HEK293 (cell line): ENCODE data around the gene SYT2.

Source experiments
- CTCF ChIA-PET: fragments of 350-600 bp; formaldehyde crosslinking; extraction: SDS; loops from one replicate; lab custom pipeline; 2021; ENCODE audit warnings: antibody characterized with exemption; lab: Yijun Ruan, JAX
- POLR2A ChIA-PET: fragments of 300-600 bp; formaldehyde crosslinking; extraction: SDS; loops from one replicate; lab custom pipeline; 2020; ENCODE audit warnings: antibody characterized with exemption, inconsistent platforms; lab: Yijun Ruan, JAX
- H3K27ac ChIP-seq: fragments of 200-500 bp; sonication (Bioruptor generic); 2 replicates; pipeline ENCODE4 v1.5.1; 2014; ENCODE audit warnings: low read depth, low read length, control low read depth, inconsistent platforms; ENCODE audit errors: extremely low read depth
- H3K36me3 ChIP-seq, 2 experiments: fragments of 200-500 bp in 1 of 2; sonication (Bioruptor generic) in 1 of 2; 1 replicate in 1 of 2; 2 replicates in 1 of 2; pipeline ENCODE4 v1.5.1; 2014 to 2017; ENCODE audit warnings: inconsistent platforms in 2 of 2, low read length in 2 of 2; ENCODE audit not compliant: control insufficient read depth in 2 of 2, insufficient read depth in 1 of 2
- H3K4me1 ChIP-seq: fragments of 200-500 bp; sonication (Bioruptor generic); 2 replicates; pipeline ENCODE4 v1.5.1; 2014; ENCODE audit warnings: mild to moderate bottlenecking, low read length, inconsistent platforms; ENCODE audit not compliant: control insufficient read depth, insufficient read depth
- H3K4me3 ChIP-seq: 2 replicates; pipeline ENCODE4 v1.5.1; 2011; ENCODE audit warnings: low read depth, mild to moderate bottlenecking, control low read depth, low read length, moderate library complexity
- H3K9me3 ChIP-seq: fragments of 200-500 bp; sonication (Bioruptor generic); 2 replicates; pipeline ENCODE4 v1.5.1; 2014; ENCODE audit warnings: low read depth, low read length, inconsistent platforms; ENCODE audit not compliant: control insufficient read depth, insufficient read depth
- BCL11B ChIP-seq: fragments of 450-650 bp; formaldehyde crosslinking; IDR thresholded peaks from 2 replicates; pipeline ENCODE4 v1.5.1; 2016; ENCODE audit warnings: low read depth, missing biosample characterization, missing genetic modification characterization
- HOXD13 ChIP-seq: sonication (generic); formaldehyde crosslinking; IDR thresholded peaks from 2 replicates; pipeline ENCODE4 v1.8.0; 2022; ENCODE audit warnings: missing genetic modification reagents, borderline replicate concordance
- KLF1 ChIP-seq: fragments of 450-650 bp; formaldehyde crosslinking; IDR thresholded peaks from 2 replicates; pipeline ENCODE4 v1.5.1; 2016; ENCODE audit warnings: missing biosample characterization, missing genetic modification characterization
- SP2 ChIP-seq: fragments of 450-650 bp; formaldehyde crosslinking; IDR thresholded peaks from 2 replicates; pipeline ENCODE4 v1.5.1; 2016; ENCODE audit warnings: missing biosample characterization, missing genetic modification characterization
- SP7 ChIP-seq: fragments of 450-650 bp; formaldehyde crosslinking; IDR thresholded peaks from 2 replicates; pipeline ENCODE4 v1.5.1; 2016; ENCODE audit warnings: missing biosample characterization, missing genetic modification characterization
- ZBTB7A ChIP-seq: fragments of 450-650 bp; formaldehyde crosslinking; IDR thresholded peaks from 2 replicates; pipeline ENCODE4 v1.5.1; 2016; ENCODE audit warnings: low read depth, missing biosample characterization, missing genetic modification characterization
- ZNF10 ChIP-seq: fragments of 450-650 bp; formaldehyde crosslinking; IDR thresholded peaks from 2 replicates; pipeline ENCODE4 v1.5.1; 2017; ENCODE audit warnings: missing biosample characterization, missing genetic modification characterization
- ZNF157 ChIP-seq: fragments of 450-650 bp; formaldehyde crosslinking; IDR thresholded peaks from 2 replicates; pipeline ENCODE4 v1.5.1; 2016; ENCODE audit warnings: missing biosample characterization, missing genetic modification characterization
- ZNF221 ChIP-seq: fragments of 450-650 bp; formaldehyde crosslinking; IDR thresholded peaks from 2 replicates; pipeline ENCODE4 v1.5.1; 2017; ENCODE audit warnings: missing biosample characterization, missing genetic modification characterization, borderline replicate concordance
- ZNF23 ChIP-seq: fragments of 450-650 bp; formaldehyde crosslinking; IDR thresholded peaks from 2 replicates; pipeline ENCODE4 v1.5.1; 2016; ENCODE audit warnings: missing biosample characterization, missing genetic modification characterization, borderline replicate concordance
- ZNF239 ChIP-seq: fragments of 450-650 bp; formaldehyde crosslinking; IDR thresholded peaks from 2 replicates; pipeline ENCODE4 v1.5.1; 2016; ENCODE audit warnings: missing biosample characterization, missing genetic modification characterization
- ZNF311 ChIP-seq: fragments of 450-650 bp; formaldehyde crosslinking; IDR thresholded peaks from 2 replicates; pipeline ENCODE4 v1.5.1; 2017; ENCODE audit warnings: missing biosample characterization, missing genetic modification characterization, borderline replicate concordance
- ZNF341 ChIP-seq: fragments of 450-650 bp; formaldehyde crosslinking; IDR thresholded peaks from 2 replicates; pipeline ENCODE4; 2016; ENCODE audit warnings: low read depth, missing biosample characterization, missing genetic modification characterization
- ZNF510 ChIP-seq: fragments of 450-650 bp; formaldehyde crosslinking; IDR thresholded peaks from 2 replicates; pipeline ENCODE4 v1.5.1; 2018; ENCODE audit warnings: mild to moderate bottlenecking, missing genetic modification characterization, missing biosample characterization; ENCODE audit not compliant: insufficient replicate concordance
- ZNF530 ChIP-seq: fragments of 450-650 bp; formaldehyde crosslinking; IDR thresholded peaks from 2 replicates; pipeline ENCODE4 v1.5.1; 2016; ENCODE audit warnings: low read depth, missing biosample characterization, missing genetic modification characterization
- ZNF555 ChIP-seq: fragments of 450-650 bp; formaldehyde crosslinking; conservative IDR thresholded peaks from 2 replicates; pipeline ENCODE4 v1.5.1; 2017; ENCODE audit warnings: missing biosample characterization, mild to moderate bottlenecking, missing genetic modification characterization, inconsistent platforms
- ZNF654 ChIP-seq: fragments of 450-650 bp; formaldehyde crosslinking; IDR thresholded peaks from 2 replicates; pipeline ENCODE4 v1.5.1; 2016; ENCODE audit warnings: low read depth, missing biosample characterization, missing genetic modification characterization
- TF ChIP-seq, protein P1 (sequence below): fragments of 450-650 bp; formaldehyde crosslinking; IDR thresholded peaks from 2 replicates; pipeline ENCODE4 v1.5.1; 2016; ENCODE audit warnings: missing biosample characterization, missing genetic modification characterization
- TF ChIP-seq, protein P2 (sequence below): fragments of 450-650 bp; formaldehyde crosslinking; IDR thresholded peaks from 2 replicates; pipeline ENCODE4 v1.5.1; 2016; ENCODE audit warnings: missing biosample characterization, missing genetic modification characterization
- TF ChIP-seq, protein P3 (sequence below): sonication (generic); formaldehyde crosslinking; IDR thresholded peaks from 2 replicates; pipeline ENCODE4 v1.8.1; 2022; ENCODE audit warnings: mild to moderate bottlenecking, moderate library complexity, missing genetic modification reagents

The SYT2 gene

DNA sequence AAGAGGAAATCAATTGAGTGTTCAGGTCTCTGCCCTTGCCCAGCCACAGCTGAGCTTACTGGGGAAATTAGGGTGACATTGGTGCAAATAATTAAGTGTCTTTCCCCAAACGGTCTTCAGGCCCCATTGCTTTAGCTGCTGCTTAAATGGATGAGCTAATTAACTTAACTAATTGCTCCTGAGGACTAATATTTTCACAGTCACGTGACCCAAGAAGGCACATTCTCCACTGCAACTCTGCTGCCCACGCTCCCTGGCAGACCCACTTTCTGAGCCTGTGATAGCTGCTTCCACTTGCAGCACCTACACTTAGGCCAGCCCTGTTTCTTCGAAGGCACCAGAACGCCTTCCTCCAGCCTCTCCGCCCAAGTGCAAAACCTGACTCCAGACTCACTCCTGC is 56.2 kb downstream of the SYT2 start:
- Histone ChIP-seq H3K4me1 (no peaks in the 10 kb centered on the region), H3K27ac (no peak overlapping the region), H3K4me3 (no peak overlapping the region)
- CTCF ChIA-PET: no interaction called here
- TF ChIP-seq ZBTB7A (tag by site-specific recombination): no peak
- TF ChIP-seq ZNF239: no peak
- TF ChIP-seq, protein P1, sequence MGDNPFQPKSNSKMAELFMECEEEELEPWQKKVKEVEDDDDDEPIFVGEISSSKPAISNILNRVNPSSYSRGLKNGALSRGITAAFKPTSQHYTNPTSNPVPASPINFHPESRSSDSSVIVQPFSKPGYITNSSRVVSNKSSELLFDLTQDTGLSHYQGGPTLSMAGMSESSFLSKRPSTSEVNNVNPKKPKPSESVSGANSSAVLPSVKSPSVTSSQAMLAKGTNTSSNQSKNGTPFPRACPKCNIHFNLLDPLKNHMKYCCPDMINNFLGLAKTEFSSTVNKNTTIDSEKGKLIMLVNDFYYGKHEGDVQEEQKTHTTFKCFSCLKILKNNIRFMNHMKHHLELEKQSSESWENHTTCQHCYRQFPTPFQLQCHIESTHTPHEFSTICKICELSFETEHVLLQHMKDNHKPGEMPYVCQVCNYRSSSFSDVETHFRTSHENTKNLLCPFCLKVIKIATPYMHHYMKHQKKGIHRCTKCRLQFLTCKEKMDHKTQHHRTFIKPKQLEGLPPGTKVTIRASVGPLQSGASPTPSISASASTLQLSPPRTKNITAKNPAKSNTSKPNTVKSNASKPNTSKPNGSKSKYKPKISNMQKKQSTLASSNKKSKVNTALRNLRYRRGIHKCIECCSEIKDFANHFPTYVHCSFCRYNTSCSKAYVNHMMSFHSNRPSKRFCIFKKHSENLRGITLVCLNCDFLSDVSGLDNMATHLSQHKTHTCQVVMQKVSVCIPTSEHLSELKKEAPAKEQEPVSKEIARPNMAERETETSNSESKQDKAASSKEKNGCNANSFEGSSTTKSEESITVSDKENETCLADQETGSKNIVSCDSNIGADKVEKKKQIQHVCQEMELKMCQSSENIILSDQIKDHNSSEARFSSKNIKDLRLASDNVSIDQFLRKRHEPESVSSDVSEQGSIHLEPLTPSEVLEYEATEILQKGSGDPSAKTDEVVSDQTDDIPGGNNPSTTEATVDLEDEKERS (tag by site-specific recombination): no peak
- no peak for TF ChIP-seq SP2
- TF ChIP-seq ZNF341 (tag by site-specific recombination): no peak
- no peak for TF ChIP-seq ZNF530 (tag by site-specific recombination)
- TF ChIP-seq SP7 (tag by site-specific recombination): no peak
- TF ChIP-seq KLF1 (tag by site-specific recombination): no peak
- TF ChIP-seq ZNF311 (tag by site-specific recombination): no peak
- TF ChIP-seq, all 188 proteins: peak for 0
- POLR2A ChIA-PET: no interaction called here
- Histone ChIP-seq H3K36me3 (no peaks in the 10 kb centered on the region), H3K9me3 (no peaks in the 10 kb centered on the region)

DNA sequence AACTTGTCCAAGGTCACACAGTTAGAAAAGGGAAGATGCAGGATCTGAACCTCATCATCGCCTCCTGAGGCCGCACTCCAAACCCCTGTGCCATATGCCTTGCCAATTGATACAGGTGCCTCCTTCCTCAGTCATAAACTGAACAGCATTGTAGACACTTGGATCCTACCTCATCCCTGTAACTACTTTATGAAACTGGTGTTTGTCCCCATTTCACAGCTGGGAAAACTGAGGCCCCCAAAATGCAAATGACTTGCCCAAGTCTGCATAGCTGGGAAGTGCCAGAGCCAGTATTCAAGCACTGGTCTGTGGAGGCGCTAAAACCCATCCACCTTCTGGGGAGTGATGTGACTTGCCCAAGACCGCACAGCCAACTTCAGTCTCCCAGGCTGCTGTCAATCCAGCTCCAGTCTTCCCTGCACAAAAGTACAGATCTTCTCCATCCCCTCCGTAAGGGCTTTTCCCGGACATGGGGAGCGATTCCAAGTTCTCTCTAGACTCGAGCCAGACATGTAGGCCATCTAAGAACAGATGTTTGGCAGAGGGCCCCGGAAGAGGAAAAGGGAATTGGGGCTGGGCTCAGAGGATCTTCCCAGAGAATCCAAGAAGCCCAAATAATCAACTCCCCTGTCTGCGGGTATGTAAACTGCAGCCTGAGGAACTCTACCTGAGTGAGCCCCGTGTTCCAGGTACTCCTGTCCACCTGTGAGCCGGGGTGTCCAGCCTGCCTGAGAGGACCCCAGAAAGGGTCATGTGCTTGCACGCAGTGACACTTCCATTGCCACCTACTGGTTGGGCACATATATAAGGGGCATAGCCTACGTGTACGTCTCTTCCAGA is 60.5 kb downstream of the SYT2 start:
- CTCF ChIA-PET: interaction anchor here (0.6 kb wide), 1 partner anchor 293 kb away, joined by 4 read pairs; no protein-coding TSS in a partner anchor
- Histone ChIP-seq H3K4me1 (no peaks in the 10 kb centered on the region), H3K4me3 (no peak overlapping the region), H3K9me3 (no peaks in the 10 kb centered on the region), H3K27ac (no peak overlapping the region), H3K36me3 (no peaks in the 10 kb centered on the region)
- TF ChIP-seq ZNF555: no peak
- no peak for TF ChIP-seq ZNF23
- no peak for TF ChIP-seq ZNF221 (tag by site-specific recombination)
- TF ChIP-seq ZNF157 (tag by site-specific recombination): no peak
- TF ChIP-seq ZNF654: no peak
- TF ChIP-seq, protein P2, sequence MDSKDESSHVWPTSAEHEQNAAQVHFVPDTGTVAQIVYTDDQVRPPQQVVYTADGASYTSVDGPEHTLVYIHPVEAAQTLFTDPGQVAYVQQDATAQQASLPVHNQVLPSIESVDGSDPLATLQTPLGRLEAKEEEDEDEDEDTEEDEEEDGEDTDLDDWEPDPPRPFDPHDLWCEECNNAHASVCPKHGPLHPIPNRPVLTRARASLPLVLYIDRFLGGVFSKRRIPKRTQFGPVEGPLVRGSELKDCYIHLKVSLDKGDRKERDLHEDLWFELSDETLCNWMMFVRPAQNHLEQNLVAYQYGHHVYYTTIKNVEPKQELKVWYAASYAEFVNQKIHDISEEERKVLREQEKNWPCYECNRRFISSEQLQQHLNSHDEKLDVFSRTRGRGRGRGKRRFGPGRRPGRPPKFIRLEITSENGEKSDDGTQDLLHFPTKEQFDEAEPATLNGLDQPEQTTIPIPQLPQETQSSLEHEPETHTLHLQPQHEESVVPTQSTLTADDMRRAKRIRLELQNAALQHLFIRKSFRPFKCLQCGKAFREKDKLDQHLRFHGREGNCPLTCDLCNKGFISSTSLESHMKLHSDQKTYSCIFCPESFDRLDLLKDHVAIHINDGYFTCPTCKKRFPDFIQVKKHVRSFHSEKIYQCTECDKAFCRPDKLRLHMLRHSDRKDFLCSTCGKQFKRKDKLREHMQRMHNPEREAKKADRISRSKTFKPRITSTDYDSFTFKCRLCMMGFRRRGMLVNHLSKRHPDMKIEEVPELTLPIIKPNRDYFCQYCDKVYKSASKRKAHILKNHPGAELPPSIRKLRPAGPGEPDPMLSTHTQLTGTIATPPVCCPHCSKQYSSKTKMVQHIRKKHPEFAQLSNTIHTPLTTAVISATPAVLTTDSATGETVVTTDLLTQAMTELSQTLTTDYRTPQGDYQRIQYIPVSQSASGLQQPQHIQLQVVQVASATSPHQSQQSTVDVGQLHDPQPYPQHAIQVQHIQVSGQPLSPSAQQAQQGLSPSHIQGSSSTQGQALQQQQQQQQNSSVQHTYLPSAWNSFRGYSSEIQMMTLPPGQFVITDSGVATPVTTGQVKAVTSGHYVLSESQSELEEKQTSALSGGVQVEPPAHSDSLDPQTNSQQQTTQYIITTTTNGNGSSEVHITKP (tag by site-specific recombination): no peak
- TF ChIP-seq ZNF510 (tag by site-specific recombination): no peak
- TF ChIP-seq BCL11B (tag by site-specific recombination): no peak
- no peak for TF ChIP-seq HOXD13 (CRISPR knock-in tag)
- TF ChIP-seq ZNF10 (tag by site-specific recombination): no peak
- TF ChIP-seq, protein P3, sequence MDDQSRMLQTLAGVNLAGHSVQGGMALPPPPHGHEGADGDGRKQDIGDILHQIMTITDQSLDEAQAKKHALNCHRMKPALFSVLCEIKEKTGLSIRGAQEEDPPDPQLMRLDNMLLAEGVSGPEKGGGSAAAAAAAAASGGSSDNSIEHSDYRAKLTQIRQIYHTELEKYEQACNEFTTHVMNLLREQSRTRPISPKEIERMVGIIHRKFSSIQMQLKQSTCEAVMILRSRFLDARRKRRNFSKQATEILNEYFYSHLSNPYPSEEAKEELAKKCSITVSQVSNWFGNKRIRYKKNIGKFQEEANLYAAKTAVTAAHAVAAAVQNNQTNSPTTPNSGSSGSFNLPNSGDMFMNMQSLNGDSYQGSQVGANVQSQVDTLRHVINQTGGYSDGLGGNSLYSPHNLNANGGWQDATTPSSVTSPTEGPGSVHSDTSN: no peak
- POLR2A ChIA-PET: no interaction called here
